NCI-H82 treated with DMSO at 0.1 percent for 48 hours (cell line): ENCODE results near the gene NME7.
"Not testable (repeated sequence)": the region's sequence is repeated elsewhere in the genome, so short reads cannot be mapped to it uniquely, and the experiment has no call there.

Experiments used
- DNase-seq: peaks from one replicate; lab custom pipeline; 2025; ENCODE audit not compliant: unreplicated experiment; lab: John Stamatoyannopoulos, UW

Gene NME7

DNA sequence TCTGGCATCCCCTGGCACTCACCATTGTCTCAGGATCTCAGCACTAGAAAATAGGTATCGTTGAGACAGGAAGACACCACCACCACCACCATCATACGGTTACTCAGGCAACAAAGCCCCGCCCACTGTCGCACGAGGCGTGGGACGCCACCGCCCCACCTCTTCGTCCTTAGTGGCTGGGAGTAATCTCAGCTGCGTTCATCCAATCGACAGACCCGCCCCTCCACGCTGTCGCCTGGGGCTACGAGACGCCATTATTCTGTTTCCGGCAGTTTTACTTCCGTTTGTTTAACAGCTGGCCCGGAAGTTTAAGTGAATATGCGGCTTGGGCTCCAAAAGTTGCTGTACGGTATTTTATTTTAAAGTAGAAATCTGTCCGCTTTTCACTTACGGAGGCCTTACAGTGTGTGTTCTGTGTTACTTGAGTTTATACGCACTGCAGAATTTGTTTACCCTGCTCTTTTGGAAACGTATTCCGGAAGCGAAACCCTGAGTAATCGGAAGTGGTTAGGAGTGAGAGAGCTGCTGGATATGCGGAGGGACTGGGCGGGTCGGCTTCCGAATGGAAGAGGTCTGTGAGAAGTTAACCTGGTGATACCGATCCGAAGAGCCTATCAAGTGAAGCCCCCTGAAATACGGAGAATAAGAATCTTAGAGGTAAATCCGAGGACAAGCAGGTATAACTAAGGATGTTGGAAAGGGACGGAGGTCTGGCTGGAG, at the start of gene NME7, which contains the start of gene BLZF1:
Gene NME7 (minus strand): TSS at position 112 of the 720 bp plus-strand sequence. CDS start 87 bp downstream, at position 25.
Gene BLZF1 (plus strand): TSS at position 510 of the 720 bp plus-strand sequence. CDS start 1,328 bp downstream, outside the sequence.
- DNase-seq: peak; percentile 97

DNA sequence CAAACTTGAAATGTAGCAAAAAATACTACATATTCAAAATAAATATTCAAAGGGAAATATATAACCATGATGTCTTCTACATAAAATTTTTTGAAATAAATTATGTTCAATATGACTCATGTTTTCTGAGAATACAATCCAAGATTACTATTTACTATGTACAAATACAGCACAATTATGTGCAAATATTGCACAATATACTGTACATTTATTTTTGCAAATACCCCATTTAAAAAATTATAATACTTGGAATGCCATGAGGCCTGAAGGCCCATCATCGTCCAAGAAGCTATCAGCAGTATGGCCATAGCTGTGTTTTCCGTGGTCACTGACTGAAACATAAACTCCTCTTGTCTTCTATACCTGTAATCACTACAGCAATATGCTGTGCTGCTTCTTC, 47.4 kb upstream of the NME7 start:
- DNase-seq: no peak

GRCh38 chr1:169408340-169408739, 40.7 kb upstream of the NME7 start:
- DNase-seq: not testable (repeated sequence)

- DNase-seq: not testable (repeated sequence)
Measured at GRCh38 chr1:169402578-169402977, 35.0 kb upstream of the NME7 start.

- DNase-seq: no peak
Measured at GRCh38 chr1:169395955-169396354, 28.4 kb upstream of the NME7 start.

DNA sequence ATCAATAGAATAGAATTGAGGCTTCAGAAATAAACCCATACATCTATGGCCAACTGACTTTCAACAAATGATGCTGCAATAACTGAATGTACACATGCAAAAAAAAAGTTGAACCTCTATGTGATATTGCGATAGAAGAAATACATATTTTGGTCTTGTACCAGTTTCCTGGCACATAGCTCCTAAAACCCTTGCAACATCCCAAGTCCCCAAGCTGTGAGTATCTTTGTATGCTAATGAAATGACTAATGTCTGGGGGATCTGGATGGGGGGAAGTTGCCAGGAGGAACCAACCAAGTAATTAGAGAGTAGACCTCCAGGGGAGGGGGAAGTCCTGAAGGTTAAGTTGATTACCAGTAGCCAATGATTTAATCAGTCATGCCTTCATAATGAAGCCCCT, 24.8 kb upstream of the NME7 start:
- no peak for DNase-seq

DNA sequence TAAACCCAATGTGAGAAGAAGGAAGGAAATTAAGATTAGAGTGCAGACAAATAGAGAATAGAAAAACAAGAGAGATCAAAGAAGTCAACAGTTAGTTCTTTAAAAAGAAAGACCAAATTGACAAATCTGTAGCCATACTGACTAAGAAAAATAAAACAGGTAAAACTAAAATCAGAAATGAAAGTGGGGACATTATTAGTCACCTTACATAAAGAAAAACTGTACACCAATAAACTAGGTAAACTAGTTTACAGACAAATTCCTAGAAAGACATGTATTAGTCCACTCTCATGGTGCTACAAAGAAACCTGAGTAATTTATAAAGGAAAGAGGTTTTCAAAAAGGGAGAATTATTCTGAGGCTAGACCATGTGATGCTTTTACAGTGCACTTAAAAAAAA, 22.7 kb upstream of the NME7 start:
- no peak for DNase-seq

- DNase-seq: no peak
Measured at GRCh38 chr1:169387399-169387798, 19.8 kb upstream of the NME7 start.

DNA sequence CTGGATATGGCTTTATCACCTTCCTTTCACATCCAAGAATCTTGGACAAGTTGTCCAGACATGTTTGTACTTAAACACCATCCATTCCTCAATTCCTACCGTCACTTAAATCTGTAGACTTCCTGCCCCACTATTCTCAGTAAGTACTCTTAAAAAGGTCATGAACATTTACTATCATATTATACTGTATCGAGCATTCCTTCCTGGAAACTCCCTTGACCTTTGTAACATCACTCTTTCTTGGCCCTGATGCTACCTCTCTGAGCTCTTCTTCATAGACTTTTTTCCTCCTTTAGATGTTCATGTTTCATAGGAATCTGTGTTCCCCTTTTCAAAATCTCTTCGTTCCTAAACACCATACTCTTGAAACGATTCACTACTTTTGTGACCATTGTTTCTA, 15.9 kb upstream of the NME7 start:
- no peak for DNase-seq

DNA sequence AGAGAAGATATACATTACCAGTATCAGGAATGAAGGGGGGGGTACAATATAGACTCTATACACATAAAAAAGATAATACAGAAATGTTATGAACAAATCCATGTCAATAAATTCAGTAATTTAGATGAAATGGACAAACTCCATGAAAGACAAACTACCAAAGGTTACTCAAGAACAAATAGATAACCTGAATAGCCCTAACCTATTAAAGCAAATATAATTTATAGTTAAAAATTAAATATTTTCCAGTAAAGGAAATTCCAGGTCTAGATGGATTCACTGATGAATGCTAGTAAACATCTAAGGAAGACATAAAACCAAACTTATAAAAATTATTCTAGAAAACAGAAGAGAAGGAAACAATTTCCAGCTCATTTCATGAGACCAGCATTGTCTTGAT, 13.6 kb upstream of the NME7 start:
- DNase-seq: no peak

DNA sequence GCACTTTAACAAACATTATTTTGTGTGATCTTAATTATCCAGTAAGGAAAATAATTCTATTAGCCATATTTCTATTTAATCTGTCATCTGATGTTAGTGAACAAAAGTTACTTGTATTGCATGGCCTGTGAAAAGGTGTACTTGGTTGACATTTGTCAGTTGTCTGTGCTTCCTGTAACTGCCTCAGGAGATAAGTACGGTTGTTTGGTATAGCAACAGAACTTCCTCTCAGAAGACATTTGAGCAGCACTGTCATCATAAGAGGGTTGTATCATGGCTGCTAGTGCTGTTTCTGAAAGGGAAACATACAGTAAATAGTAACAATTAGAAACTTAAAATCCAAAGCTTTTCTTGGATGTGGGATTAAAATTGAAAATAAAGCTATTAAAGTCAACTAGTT, 3.8 kb upstream of the NME7 start:
- DNase-seq: no peak

GRCh38 chr1:169368406-169368769, 791 bp upstream of the NME7 start:
- DNase-seq: no peak

GRCh38 chr1:169367096-169367685, 406 bp downstream of the NME7 start:
- peak; percentile 29 for DNase-seq

GRCh38 chr1:169364948-169365347, 2.6 kb downstream of the NME7 start:
- no peak for DNase-seq

GRCh38 chr1:169363046-169363730, 4.4 kb downstream of the NME7 start:
- no peak for DNase-seq

GRCh38 chr1:169361281-169361680, 6.3 kb downstream of the NME7 start:
- no peak for DNase-seq

DNA sequence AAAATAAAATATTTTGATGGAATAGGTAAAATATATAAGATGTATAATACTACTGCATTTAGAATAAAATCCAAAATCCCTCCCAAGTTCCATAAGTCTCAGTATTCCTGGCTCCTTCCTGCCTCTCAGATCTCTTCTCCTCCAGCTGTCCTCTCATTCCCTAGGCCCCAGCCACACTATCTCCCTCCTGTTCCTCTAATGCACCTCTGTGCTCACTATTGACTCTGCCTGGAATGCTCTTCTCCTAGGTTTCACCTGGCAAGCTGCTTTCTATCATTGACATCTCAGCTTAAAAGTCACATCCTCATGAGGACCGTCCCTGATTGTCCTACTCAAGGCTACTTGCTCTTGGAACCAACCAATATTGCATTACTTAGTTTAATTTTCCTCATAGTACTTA, 7.2 kb downstream of the NME7 start:
- DNase-seq: peak; percentile 31

DNA sequence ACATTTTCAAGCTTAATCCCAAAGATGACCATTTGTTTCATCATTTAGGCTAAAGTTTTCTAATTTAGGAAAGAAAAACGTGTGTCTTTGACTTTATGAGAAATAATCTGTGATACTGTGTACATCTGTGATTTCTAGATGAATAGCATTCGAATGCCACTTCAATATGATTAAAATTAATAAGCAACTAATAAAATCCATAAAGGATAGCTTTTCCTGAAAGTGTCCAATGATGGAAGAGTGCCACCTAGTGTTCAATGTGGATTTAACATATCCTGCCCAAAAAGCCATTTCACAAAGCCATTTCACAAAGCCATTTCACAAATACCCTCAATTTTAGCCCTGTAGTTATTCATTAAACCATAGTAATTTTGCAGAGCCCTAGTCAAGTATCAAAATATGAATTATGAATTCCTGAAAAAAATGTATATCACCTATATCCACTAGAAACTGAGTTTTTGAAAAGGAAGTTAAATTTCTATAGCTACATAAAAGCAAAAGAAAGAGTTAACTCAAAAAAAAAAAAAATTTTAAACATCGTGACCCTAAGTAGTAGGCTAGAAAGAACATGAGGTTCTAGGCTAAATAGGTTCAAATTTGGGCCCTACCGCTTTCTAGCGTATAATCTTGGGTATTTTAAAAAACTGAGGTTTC, 19.1 kb downstream of the NME7 start:
- no peak for DNase-seq

- DNase-seq: no peak
Measured at GRCh38 chr1:169347688-169348382, 19.8 kb downstream of the NME7 start.

DNA sequence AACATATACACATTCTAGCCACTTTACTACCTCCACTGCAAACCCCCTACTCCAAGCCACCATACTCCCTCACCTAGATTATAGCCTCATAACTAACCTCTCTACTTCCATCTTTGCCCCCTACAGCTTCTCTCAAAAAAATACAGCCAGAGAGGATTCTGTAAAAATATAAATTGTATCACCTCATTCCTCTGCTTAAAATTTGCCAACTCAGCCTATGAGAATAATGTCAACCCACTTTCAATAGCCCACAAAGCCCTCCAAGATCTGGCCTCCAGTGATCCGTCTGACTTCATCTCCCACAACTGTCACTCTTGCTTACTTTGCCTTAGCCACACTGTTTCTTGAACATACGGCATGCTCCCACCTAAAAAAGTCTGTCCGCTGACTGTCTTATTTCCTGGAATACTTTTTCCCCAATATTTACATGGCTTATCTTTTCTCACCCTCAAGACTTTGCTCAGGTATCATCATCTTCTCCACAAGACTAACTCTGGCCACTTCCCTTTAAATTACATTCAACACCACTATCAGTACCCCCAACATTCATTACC, 21.5 kb downstream of the NME7 start:
- no peak for DNase-seq

DNA sequence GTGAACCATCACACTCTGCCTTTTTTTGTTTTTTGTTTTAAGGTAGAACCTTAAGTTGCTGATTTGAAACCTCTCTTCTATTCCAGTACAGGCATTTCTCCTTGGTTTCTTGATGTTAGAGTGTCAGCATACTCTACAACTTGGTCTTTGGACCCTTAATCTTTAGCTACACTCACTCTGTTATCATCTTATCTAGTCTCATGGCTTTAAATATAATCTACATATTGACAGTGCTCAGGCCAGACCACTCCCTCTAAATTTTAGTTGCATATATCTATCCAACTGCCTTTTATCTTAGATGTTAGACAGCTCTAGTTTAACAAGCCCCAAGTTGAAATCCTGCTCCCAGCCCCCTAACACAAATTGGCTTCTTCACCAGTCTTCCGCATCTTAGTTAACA, 22.1 kb downstream of the NME7 start:
- DNase-seq: no peak
